NCI-H146 (cell line): Measurements from ENCODE around the gene GRWD1.

Experiments
- DNase-seq: peaks from one replicate; lab custom pipeline; 2025; lab: John Stamatoyannopoulos, UW

The GRWD1 gene

GRCh38 chr19:48456864-48457263 is 11.1 kb downstream of the GRWD1 start:
- DNase-seq = no peak

GRCh38 chr19:48458016-48458415 is 12.2 kb downstream of the GRWD1 start:
- DNase-seq = no peak

GRCh38 chr19:48461651-48461981 is 15.8 kb downstream of the GRWD1 start:
- no peak for DNase-seq

DNA sequence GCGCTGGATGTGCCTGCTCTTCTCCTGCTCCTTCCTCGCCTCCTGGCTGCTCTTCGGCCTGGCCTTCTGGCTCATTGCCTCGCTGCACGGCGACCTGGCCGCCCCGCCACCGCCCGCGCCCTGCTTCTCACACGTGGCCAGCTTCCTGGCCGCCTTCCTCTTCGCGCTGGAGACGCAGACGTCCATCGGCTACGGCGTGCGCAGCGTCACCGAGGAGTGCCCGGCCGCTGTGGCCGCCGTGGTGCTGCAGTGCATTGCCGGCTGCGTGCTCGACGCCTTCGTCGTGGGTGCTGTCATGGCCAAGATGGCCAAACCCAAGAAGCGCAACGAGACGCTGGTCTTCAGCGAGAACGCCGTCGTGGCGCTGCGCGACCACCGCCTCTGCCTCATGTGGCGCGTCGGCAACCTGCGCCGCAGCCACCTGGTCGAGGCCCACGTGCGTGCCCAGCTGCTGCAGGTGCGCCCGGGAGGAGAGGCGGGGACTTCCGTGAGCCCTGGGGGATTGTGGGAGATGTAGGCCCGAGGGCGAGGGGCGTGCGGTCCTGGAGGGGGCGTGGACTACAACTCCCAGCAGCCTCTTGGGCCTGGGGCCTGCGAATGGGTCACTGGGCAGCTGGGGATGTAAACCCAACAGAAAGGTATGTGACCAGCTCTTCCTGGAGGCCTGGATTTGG is 16.3 kb downstream of the GRWD1 start:
- no peak for DNase-seq

GRCh38 chr19:48465215-48465614 is 19.4 kb downstream of the GRWD1 start:
- DNase-seq = no peak

DNA sequence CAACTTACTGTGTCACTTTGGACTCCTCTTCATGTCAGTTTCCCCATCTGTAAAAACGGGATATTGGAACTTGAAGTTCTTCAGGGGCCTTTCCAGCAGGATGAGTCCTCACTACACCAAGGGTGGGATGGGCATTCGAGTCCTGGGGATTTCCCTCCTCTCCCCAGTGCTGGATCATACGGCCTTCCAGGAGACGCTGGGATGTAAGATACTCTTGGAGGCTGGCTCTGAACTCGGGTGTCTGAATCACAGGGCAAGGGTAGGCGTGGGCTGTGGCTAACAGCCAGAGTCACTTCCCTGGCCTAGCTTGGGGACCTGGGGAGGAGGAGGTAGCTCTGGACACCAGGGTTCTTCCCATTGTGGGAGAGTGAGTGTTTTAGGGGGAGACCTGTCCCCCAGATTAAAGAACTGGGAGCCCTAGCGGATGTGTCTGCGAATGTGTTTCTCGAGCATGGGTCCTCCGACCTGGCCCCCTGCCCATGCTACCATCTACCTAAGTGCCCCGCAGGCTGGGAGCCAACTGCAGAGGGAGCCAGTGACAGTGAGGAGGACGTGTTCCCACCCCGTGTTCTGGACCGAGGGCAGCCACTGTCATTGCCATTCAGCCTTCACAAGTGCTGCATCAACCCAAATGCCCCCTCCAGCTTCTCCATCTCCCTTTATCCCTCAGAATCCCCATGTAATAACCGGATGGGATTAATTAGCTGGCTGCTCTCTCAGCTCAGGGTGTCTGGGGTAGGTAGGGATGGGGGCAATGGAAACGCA is 21.0 kb downstream of the GRWD1 start:
- DNase-seq = no peak

- peak; percentile 100 for DNase-seq
Measured at GRCh38 chr19:48468772-48469288, 23.0 kb downstream of the GRWD1 start.

DNA sequence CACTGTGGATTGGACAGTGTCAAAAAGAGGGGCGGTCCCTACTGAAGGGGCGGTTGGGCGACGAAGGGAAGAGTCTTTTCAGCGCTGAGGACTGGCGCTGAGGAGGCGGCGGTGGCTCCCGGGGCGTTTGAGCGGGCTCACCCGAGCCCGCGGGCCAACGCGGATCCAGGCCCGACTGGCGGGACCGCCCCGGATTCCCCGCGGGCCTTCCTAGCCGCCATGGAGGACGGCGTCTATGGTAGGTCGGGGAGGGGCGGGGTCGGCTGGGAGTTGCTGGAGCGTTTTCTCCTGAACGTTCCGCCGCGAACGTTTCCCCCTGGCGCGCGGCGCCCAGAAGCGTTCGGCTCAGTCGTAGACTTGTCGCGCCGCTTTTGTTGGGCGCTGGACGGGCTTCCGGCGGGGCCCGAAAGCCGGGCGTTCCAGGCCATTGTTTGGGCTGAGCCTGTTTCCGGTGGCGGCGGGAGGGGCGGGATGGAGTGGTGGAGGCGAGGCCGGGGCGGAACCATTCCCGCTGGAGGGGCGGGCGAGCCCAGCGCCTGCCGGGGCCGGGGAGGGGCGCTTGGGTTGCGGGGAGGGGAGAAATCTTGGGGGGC is 23.6 kb downstream of the GRWD1 start, which contains the start of gene CYTH2:
Gene CYTH2 (plus strand): TSS at position 81 of the 593 bp plus-strand sequence. CDS start 139 bp downstream, at position 220.
- DNase-seq = peak; percentile 89

DNA sequence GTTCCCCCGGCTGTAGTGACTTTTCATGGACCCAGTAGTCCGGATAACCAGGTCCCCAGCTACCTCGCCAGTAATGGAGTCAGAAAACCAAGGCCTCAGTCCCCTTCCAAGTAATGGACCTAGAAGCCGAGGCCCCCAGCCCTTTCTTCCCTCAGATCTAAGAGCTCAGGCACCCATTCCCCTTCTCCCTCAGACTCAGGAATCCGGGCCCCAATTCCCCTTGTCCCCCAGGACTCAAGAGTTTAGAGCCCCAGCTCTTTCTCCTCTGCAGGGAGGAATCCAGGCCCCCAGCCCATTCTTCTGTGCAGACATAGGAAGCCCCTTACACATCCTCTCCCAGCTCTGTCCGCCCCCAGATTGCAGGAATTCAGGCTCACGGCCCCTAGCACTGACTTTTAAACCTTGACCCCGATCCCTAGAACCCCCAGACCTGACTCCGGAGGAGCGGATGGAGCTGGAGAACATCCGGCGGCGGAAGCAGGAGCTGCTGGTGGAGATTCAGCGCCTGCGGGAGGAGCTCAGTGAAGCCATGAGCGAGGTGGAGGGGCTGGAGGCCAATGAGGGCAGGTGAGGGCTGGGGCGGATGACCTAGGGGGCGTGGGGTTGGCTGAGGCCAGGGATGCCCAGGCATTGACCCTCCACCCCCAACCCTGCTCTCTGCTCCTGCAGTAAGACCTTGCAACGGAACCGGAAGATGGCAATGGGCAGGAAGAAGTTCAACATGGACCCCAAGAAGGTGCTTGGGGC is 24.3 kb downstream of the GRWD1 start:
- DNase-seq = no peak

DNA sequence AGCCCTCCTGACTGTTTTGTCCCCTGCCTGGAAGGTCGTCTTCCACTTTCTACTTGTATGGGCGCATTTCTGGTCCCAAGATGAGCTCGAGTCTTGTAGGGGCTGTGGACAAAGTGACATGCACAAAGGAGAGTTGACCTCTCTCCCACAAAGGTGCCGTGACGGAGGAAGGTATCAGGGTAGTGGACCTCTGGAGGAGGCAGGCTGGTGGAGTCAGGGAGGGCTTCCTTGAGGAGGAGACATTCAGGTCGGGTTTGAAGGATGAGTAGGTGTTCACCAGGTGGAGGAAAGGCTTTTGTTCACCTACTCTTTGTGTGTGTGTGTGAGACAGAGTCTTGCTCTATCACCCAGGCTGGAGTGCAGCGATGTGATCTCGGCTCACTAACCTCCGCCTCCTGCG is 25.1 kb downstream of the GRWD1 start:
- no peak for DNase-seq

GRCh38 chr19:48471836-48472235 is 26.1 kb downstream of the GRWD1 start:
- no peak for DNase-seq

DNA sequence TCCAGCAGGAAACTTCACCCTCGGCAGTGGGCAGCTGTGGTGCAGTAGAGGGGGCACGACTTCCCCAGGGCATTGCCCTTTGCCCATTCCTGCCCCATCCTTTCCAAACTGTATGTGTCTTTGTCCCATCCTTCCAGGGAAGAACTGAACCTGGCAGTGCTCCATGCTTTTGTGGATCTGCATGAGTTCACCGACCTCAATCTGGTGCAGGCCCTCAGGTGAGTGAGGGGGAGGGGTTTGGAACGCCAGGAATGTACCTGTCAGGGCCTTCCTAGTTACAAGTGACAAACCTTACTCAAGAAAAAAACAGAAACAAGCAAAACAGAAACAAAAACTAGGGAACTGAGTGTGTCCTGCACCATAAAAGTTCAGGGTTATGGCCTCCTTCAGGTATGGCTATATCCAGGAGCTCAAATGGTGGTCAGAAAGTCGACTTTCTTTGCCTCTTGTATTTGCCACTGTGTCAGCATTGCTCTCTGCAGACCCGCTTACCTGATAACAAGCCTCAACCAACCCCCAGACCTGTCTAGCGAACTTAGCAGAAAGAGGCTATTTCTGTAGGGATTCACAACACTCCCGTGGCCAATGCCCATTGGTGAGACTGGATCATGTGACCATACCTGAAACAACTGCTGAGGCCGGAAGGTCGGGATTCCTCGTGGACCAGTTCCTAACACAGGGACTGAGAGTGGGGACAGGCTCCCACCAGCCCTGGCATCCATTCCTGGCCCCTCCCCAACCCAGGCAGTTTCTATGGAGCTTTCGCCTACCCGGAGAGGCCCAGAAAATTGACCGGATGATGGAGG is 27.6 kb downstream of the GRWD1 start:
- no peak for DNase-seq

DNA sequence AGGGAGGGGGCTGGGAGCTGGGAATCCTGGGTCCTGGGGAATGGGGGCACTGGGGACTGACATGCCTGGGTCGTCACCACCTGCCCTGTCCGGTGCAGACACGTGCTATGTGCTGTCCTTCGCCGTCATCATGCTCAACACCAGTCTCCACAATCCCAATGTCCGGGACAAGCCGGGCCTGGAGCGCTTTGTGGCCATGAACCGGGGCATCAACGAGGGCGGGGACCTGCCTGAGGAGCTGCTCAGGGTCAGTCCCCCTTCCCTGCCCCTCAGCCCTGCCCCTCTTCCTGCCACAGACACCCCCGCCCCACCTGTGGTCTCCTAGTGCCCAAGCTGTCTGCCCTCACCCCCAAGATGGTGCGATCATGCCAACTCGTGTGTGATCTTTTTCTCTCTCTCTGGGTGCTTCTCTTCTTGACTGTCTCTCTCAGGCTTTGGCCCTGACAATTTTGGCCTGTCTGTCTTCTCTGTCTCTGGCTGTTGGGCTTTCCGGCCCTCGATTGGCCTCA is 28.4 kb downstream of the GRWD1 start:
- no peak for DNase-seq

DNA sequence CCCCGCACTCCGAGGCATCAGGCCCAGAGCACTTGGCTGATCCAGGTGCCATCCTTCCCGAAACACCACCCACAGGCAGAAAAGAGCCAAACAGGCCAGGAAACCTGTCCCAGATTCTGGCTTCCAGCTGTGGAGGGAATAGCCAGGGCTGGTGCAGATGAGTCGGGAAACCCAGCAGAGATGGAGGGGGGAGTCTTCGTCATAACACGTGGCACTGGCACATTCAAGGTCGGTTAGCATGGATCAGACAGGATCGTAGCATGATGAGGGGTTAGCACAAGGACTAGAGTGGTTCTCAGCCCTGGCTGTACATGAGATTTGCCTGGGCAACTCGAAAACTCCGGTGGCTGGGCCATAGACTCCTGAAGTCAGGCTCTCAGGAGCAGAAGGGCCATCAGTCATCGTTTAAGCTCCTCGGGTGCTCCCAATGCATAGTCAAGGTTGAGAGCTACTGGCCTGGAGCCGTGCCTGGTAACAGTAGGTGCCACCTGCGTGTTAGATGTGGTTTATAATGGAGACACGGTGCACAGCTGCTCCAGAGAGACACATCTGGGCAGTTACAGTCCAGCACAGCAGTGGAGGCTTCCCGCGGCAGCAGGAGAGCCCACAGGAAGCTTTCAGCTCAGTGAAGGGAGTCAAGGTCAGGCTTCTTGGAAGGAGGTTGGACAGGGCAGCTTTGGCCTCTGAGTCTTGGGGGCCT is 29.7 kb downstream of the GRWD1 start:
- no peak for DNase-seq

- no peak for DNase-seq
Measured at GRCh38 chr19:48476176-48476575, 30.4 kb downstream of the GRWD1 start.

GRCh38 chr19:48477067-48477685 is 31.4 kb downstream of the GRWD1 start:
- no peak for DNase-seq

GRCh38 chr19:48477698-48478338 is 32.0 kb downstream of the GRWD1 start:
- DNase-seq = no peak

- no peak for DNase-seq
Measured at GRCh38 chr19:48478339-48479256, 32.8 kb downstream of the GRWD1 start.

DNA sequence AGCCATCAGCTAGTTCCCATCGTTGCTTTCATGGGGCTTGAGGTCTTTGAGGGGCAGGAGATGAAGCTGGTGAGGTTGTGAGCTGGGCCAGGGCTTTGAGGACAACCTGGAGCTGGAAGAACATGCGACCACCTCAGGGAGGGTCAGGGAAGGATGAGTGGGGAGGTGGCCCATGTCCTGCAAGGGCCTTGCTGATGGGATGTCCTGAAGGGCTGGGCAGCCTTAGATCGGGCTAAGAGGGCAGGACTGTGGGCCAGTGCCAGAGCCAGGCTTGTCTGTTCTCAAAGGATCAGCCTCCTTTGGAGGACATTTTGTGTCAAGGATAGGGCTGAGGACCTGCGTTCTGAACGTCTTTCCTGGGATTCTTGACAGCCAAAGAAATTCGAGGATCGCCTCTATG is 33.9 kb downstream of the GRWD1 start:
- no peak for DNase-seq
